Measurements from ENCODE around the gene CCDC68.

CCDC68 gene

GRCh38 chr18:54938506-54938905, 20.8 kb downstream of the CCDC68 start:
- no peak overlapping the region for H3K27ac ChIP-seq
- TF ChIP-seq, protein P1, sequence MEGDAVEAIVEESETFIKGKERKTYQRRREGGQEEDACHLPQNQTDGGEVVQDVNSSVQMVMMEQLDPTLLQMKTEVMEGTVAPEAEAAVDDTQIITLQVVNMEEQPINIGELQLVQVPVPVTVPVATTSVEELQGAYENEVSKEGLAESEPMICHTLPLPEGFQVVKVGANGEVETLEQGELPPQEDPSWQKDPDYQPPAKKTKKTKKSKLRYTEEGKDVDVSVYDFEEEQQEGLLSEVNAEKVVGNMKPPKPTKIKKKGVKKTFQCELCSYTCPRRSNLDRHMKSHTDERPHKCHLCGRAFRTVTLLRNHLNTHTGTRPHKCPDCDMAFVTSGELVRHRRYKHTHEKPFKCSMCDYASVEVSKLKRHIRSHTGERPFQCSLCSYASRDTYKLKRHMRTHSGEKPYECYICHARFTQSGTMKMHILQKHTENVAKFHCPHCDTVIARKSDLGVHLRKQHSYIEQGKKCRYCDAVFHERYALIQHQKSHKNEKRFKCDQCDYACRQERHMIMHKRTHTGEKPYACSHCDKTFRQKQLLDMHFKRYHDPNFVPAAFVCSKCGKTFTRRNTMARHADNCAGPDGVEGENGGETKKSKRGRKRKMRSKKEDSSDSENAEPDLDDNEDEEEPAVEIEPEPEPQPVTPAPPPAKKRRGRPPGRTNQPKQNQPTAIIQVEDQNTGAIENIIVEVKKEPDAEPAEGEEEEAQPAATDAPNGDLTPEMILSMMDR (conservative IDR thresholded peaks at IDR 0.05), result no peak
- no peak for TF ChIP-seq ZFX (IDR thresholded peaks at IDR 0.05)

GRCh38 chr18:54932472-54932871, 26.8 kb downstream of the CCDC68 start:
- no peak for TF ChIP-seq ZFX (IDR thresholded peaks at IDR 0.05)
- TF ChIP-seq, protein P1 (conservative IDR thresholded peaks at IDR 0.05), result no peak
- H3K27ac ChIP-seq, result no peak overlapping the region

- TF ChIP-seq, protein P1 (conservative IDR thresholded peaks at IDR 0.05), result no peak
- no peak for TF ChIP-seq ZFX (IDR thresholded peaks at IDR 0.05)
- no peak overlapping the region for H3K27ac ChIP-seq
These were observed 28.1 kb downstream of the CCDC68 start for GRCh38 chr18:54931152-54931551.

DNA sequence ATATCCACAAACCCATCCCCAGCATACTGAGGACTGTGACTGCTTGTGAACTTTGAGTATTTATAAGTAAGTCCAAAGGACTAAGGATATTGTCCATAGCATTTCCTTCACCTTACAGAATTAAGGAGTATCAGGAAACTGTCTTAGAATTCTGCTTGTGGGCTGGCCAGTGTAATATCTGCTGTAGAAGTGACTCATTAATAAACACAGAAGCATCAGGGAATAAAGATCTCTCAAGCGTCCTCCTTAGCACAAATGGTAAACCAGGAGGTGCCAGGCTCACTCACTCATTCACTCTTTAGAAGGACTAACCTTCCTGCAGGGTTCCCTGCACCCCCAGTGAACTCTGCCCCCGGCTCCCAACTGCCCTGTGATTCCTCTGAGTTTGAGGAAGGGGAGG, 31.0 kb downstream of the CCDC68 start:
- no peak for TF ChIP-seq ZFX (IDR thresholded peaks at IDR 0.05)
- TF ChIP-seq, protein P1 (conservative IDR thresholded peaks at IDR 0.05), result no peak
- H3K27ac ChIP-seq, result no peak overlapping the region

DNA sequence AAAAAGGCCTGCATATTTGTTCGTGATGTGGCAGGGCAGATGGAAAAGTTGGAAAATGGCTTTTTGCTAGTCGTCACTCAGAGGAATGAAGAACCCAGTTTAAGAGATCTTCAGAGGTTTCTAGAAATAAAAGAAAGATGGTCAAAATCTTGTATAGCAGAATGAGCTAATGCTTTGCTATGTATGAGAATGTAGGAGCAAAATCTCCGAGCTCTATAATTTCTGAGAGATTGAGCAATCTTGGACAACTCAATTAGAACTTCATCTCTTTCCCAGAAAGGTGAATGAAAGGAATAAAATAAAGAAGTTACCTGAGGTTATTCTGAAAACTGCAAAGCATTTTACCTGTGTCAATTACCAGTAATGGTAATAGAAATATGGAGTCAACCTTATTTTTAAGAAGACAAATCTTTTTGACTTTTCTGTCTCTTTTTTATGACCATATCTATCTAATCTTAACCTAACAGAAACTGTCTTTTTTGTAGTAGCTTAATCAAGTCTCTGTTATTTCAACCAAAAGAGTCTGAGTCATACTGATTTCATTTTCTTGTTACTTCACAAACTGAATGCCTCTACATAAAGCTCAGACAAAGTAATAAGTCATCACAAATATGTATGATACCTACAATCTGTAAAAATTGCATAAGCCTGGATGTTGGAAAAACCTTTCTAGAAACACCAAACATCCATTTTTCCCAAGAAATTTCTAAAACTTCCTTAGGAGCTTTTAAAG, 32.5 kb downstream of the CCDC68 start:
- TF ChIP-seq ZFX (IDR thresholded peaks at IDR 0.05), result no peak
- TF ChIP-seq, protein P1 (conservative IDR thresholded peaks at IDR 0.05), result no peak

DNA sequence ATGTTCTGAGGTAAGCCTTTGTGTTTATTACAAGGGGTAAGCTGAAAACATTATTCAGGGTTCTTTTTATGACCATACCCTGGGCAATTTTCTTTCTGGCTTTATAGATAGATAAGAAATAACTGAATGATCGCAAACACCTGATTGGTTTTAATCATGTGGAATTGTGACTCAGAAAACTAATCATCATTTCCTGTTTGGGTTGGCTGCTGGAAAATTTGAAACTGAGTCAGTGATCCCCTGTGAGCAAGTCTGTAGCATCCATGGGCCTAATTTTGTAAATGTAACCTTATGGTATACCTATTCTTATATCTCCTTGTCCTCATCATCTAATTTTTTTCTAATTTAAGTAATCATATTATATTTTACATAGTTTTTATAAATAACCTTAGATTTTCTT, 34.3 kb downstream of the CCDC68 start:
- TF ChIP-seq, protein P1 (conservative IDR thresholded peaks at IDR 0.05), result no peak
- TF ChIP-seq ZFX (IDR thresholded peaks at IDR 0.05), result no peak
- H3K27ac ChIP-seq, result no peak overlapping the region

More for the DNA sequence above, 32.5 kb downstream of the CCDC68 start:
- H3K27ac ChIP-seq, result no peak overlapping the region

GRCh38 chr18:54923339-54923956, 35.8 kb downstream of the CCDC68 start:
- H3K27ac ChIP-seq, result no peak overlapping the region
- no peak for TF ChIP-seq ZFX (IDR thresholded peaks at IDR 0.05)
- TF ChIP-seq, protein P1 (conservative IDR thresholded peaks at IDR 0.05), result no peak
